K562 (cell line): Measurements from ENCODE around the gene AKAP13. TPM values are rescaled to one million over a fixed set of nuclear protein-coding genes. Genes with fewer than 3 reads are reported as not detected.

Experiments
- ATAC-seq: fragments of 200-7000 bp; cut with Tn5 transposase; 3 replicates; pipeline ENCODE4 v1.9.1; 2020; ENCODE audit warnings: moderate library complexity
- BruUV-seq: library from RNA; stranded (reverse); fragments of 400-500 nt; replicated peaks from 2 replicates; lab custom pipeline; 2021; lab: Mats Ljungman, UMichigan
- CTCF ChIA-PET: fragments of 300-600 bp; formaldehyde crosslinking; extraction: SDS; loops from one replicate; lab custom pipeline; 2021; ENCODE audit warnings: low intra/inter-chr PET ratio; lab: Yijun Ruan, JAX
- POLR2A ChIA-PET: fragments of 300-600, 350-650 bp; sonication (Branson Sonifier 250); formaldehyde crosslinking; extraction: SDS; loops from one replicate; lab custom pipeline; 2021; ENCODE audit warnings: antibody characterized with exemption, inconsistent platforms; lab: Yijun Ruan, JAX
- DNase-seq, 4 experiments: peaks; one replicate each; pipeline versions ENCODE4 v3.0.0 to v3.0.0-alpha.2; 2011 to 2018; ENCODE audit warnings: low spot score in 3 of 4, mixed read lengths in 3 of 4; ENCODE audit errors: extremely low read depth in 1 of 4
- FAIRE-seq: peaks from 2 replicates; lab custom pipeline; 2011; peaks lifted over from hg19 to GRCh38; lab: Jason Lieb, UNC
- H2AFZ ChIP-seq: 2 replicates; pipeline ENCODE4 v1.6.0; 2011; ENCODE audit warnings: low read depth, low read length, control low read depth, inconsistent platforms
- H3K27ac ChIP-seq: fragments of 200-600 bp; 3 replicates; pipeline ENCODE4 v1.8.0; 2011; ENCODE audit warnings: low read depth, mild to moderate bottlenecking, control low read depth, inconsistent platforms, low read length, moderate library complexity, mixed read lengths; ENCODE audit errors: extremely low read depth
- H3K27me3 ChIP-seq, 2 experiments: fragments of 300-600 bp in 1 of 2; 2 replicates in 1 of 2; 3 replicates in 1 of 2; pipeline versions ENCODE4 v1.6.0 to v1.8.0; 2011; ENCODE audit warnings: inconsistent platforms in 2 of 2, low read length in 2 of 2, mild to moderate bottlenecking in 1 of 2, mixed read lengths in 1 of 2, moderate library complexity in 1 of 2; ENCODE audit not compliant: control insufficient read depth in 2 of 2, insufficient read depth in 2 of 2
- H3K36me3 ChIP-seq: fragments of 300-600 bp; 3 replicates; pipeline ENCODE4 v1.8.0; 2011; ENCODE audit warnings: mild to moderate bottlenecking, low read length, inconsistent platforms; ENCODE audit not compliant: control insufficient read depth, insufficient read depth
- H3K4me1 ChIP-seq, 2 experiments: fragments of 200-600 bp in 1 of 2; replicated peaks in 1 of 2; 2 replicates in 1 of 2; 3 replicates in 1 of 2; pipeline versions ENCODE4 v1.5.1 to v1.8.0; 2011; ENCODE audit warnings: inconsistent platforms in 2 of 2, low read length in 2 of 2, mild to moderate bottlenecking in 1 of 2, mixed read lengths in 1 of 2, moderate library complexity in 1 of 2; ENCODE audit not compliant: control insufficient read depth in 2 of 2, insufficient read depth in 2 of 2
- H3K4me2 ChIP-seq: 2 replicates; pipeline ENCODE4 v1.6.1; 2011; ENCODE audit warnings: low read length, control low read depth, inconsistent platforms, mixed read lengths; ENCODE audit not compliant: insufficient read depth
- H3K4me3 ChIP-seq: fragments of 200-600 bp; sonication (generic), shearing (Covaris generic); 2 replicates; pipeline ENCODE4 v1.5.1; 2016; ENCODE audit warnings: control low read depth, inconsistent platforms
- H3K79me2 ChIP-seq: fragments of 200-600 bp; 3 replicates; pipeline ENCODE4 v1.8.0; 2011; ENCODE audit warnings: low read length, inconsistent platforms; ENCODE audit not compliant: control insufficient read depth, insufficient read depth
- H3K9ac ChIP-seq, 2 experiments: 2 replicates each; pipeline versions ENCODE4 v1.6.0 to v1.6.1; 2011; ENCODE audit warnings: low read depth in 2 of 2, low read length in 2 of 2, control low read depth in 1 of 2, inconsistent platforms in 1 of 2, mild to moderate bottlenecking in 1 of 2, mixed read lengths in 1 of 2; ENCODE audit not compliant: insufficient read depth in 1 of 2
- H3K9me1 ChIP-seq: one replicate; pipeline ENCODE4 v1.6.0; 2011; ENCODE audit warnings: inconsistent platforms, mild to moderate bottlenecking, low read length, moderate library complexity; ENCODE audit not compliant: control insufficient read depth, insufficient read depth
- H3K9me3 ChIP-seq: replicated peaks from 2 replicates; pipeline ENCODE4 v1.5.1; 2011; ENCODE audit warnings: low read depth, low read length, inconsistent platforms; ENCODE audit not compliant: control insufficient read depth, insufficient read depth
- H4K20me1 ChIP-seq: replicated peaks from 2 replicates; pipeline ENCODE4 v1.6.1; 2011; ENCODE audit warnings: low read length, inconsistent platforms, mixed read lengths; ENCODE audit not compliant: control insufficient read depth, insufficient read depth
- DIDO1 ChIP-seq: fragments of 450-650 bp; IDR thresholded peaks from 2 replicates; pipeline ENCODE4 v1.6.1; 2016; ENCODE audit warnings: low read depth, missing biosample characterization, missing genetic modification characterization
- KDM4B ChIP-seq, 2 experiments: fragments of 450-650 bp in 1 of 2; sonication (generic) in 1 of 2; IDR thresholded peaks; 2 replicates each; pipeline ENCODE4 v1.6.1; 2016 to 2017; ENCODE audit warnings: borderline replicate concordance in 2 of 2, antibody characterized with exemption in 1 of 2, low read depth in 1 of 2, mild to moderate bottlenecking in 1 of 2
- POLR2A ChIP-seq: fragments of 450-650 bp; conservative IDR thresholded peaks from 2 replicates; pipeline ENCODE4 v1.6.1; 2016
- PURB ChIP-seq: sonication (generic); formaldehyde crosslinking; IDR thresholded peaks from 2 replicates; pipeline ENCODE4 v1.9.0; 2021; ENCODE audit warnings: low read depth, mild to moderate bottlenecking, missing genetic modification reagents
- RAD21 ChIP-seq, 2 experiments: fragments of 250-450 bp in 1 of 2; fragments of 450-650 bp in 1 of 2; sonication (Bioruptor Pico) in 1 of 2; formaldehyde crosslinking in 1 of 2; IDR thresholded peaks in 1 of 2; conservative IDR thresholded peaks in 1 of 2; 2 replicates each; pipeline versions ENCODE4 v1.4.0 to v1.8.0; 2020 to 2022; ENCODE audit warnings: mild to moderate bottlenecking in 2 of 2, moderate library complexity in 1 of 2
- TARDBP ChIP-seq: fragments of 450-650 bp; IDR thresholded peaks from 2 replicates; pipeline ENCODE4 v1.6.1; 2016
- ZNF830 ChIP-seq: fragments of 250-450 bp; sonication (Bioruptor Pico); IDR thresholded peaks from 2 replicates; pipeline ENCODE4 v1.5.0; 2021; ENCODE audit warnings: mild to moderate bottlenecking
- WGBS: fragments of 100-300 bp; shearing (Covaris generic); methylation state at CpG from one replicate; pipeline ENCODE4 v1.1.6; 2016; ENCODE audit warnings: low coverage, mixed read lengths; ENCODE audit not compliant: insufficient coverage; ENCODE audit errors: missing lambda C conversion rate; 5-methylcytosine and 5-hydroxymethylcytosine counted together
- in situ Hi-C: fragments of 300-500 bp; cut with MboI; formaldehyde crosslinking; loops from 4 replicates; pipeline ENCODE4 v1.15.0; 2018; ENCODE audit warnings: inconsistent platforms, mixed read lengths
- intact Hi-C: fragments of 100-400 bp; cut with micrococcal nuclease; formaldehyde crosslinking; loops from 2 replicates; pipeline ENCODE4 v1.14.2; 2022
- polyA plus RNA-seq, 8 experiments: library from polyadenylated mRNA; depleted of rRNA in 4 of 8; stranded (reverse) in 5 of 8; unstranded in 3 of 8; fragments of >200 nt; fragmentation: Nextera tagmentation in 2 of 8; fragmentation: Illumina TruSeq in 1 of 8; extraction: Ambion mirVana in 2 of 8; extraction: Trizol in 1 of 8; gene quantifications; 2 replicates each; pipeline versions ENCODE4 v1.2.1 to v1.2.3, GENCODE V29; 2011 to 2014; ENCODE audit warnings: inconsistent platforms in 1 of 8, missing spikeins in 1 of 8
- total RNA-seq, 7 experiments: library from RNA; depleted of rRNA in 6 of 7; stranded (reverse); fragments of >200 nt in 6 of 7; fragmentation: Illumina TruSeq in 2 of 7; extraction: Trizol in 2 of 7; gene quantifications; 2 replicates each; pipeline versions ENCODE4 v1.2.1 to v1.2.3, GENCODE V29; 2011 to 2021; ENCODE audit warnings: low replicate concordance in 1 of 7
- TF ChIP-seq, protein P1 (sequence below): fragments of 250-450 bp; sonication (Bioruptor Pico); IDR thresholded peaks from 2 replicates; pipeline ENCODE4 v1.8.0; 2021; ENCODE audit warnings: mild to moderate bottlenecking, moderate library complexity
- TF ChIP-seq, protein P2 (sequence below): fragments of 450-650 bp; IDR thresholded peaks from 2 replicates; pipeline ENCODE4 v1.6.1; 2016; ENCODE audit warnings: mild to moderate bottlenecking
- TF ChIP-seq, protein P3 (sequence below): fragments of 450-650 bp; formaldehyde crosslinking; IDR thresholded peaks from 2 replicates; pipeline ENCODE4 v1.4.0; 2022; ENCODE audit warnings: missing genetic modification characterization
- TF ChIP-seq, protein P4 (sequence below): fragments of 250-450 bp; sonication (Bioruptor Pico); IDR thresholded peaks from 2 replicates; pipeline ENCODE4 v1.5.0; 2021

Gene AKAP13
- total and polyA plus RNA-seq, 9 of the 15 experiments (the other 6 are each of a cell fraction or from before 2014, with no cell fraction given) = 0.03 to 1.7 (median 0.42) TPM

DNA sequence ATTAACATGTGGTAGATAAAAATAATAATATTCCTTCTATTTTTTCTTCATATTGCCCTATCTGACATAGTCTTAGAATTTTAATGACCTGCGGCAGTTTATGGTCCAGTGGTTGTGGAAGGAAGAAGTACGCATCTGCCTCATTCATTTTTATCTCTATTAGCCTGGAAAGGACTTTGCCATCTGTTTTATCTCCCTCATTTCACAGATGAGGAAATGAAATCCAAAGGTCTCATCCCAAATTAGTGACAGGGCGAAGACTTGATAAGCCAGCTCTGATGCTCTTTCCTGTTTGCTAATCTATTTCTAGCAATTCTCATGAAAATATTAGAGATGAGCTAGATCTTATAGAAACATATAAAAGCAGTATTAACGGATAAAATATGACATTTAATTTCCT, 301.0 kb downstream of the AKAP13 start (continued):
- TF ChIP-seq TARDBP (no peak), RAD21 (CRISPR knock-in tag; conservative IDR thresholded peaks at IDR 0.05 in 1 of 2, IDR thresholded peaks at IDR 0.05 in 1 of 2) (no peak), DIDO1 (tag) (no peak), POLR2A (no peak)
- TF ChIP-seq, protein P1, sequence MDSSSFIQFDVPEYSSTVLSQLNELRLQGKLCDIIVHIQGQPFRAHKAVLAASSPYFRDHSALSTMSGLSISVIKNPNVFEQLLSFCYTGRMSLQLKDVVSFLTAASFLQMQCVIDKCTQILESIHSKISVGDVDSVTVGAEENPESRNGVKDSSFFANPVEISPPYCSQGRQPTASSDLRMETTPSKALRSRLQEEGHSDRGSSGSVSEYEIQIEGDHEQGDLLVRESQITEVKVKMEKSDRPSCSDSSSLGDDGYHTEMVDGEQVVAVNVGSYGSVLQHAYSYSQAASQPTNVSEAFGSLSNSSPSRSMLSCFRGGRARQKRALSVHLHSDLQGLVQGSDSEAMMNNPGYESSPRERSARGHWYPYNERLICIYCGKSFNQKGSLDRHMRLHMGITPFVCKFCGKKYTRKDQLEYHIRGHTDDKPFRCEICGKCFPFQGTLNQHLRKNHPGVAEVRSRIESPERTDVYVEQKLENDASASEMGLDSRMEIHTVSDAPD = no peak

DNA sequence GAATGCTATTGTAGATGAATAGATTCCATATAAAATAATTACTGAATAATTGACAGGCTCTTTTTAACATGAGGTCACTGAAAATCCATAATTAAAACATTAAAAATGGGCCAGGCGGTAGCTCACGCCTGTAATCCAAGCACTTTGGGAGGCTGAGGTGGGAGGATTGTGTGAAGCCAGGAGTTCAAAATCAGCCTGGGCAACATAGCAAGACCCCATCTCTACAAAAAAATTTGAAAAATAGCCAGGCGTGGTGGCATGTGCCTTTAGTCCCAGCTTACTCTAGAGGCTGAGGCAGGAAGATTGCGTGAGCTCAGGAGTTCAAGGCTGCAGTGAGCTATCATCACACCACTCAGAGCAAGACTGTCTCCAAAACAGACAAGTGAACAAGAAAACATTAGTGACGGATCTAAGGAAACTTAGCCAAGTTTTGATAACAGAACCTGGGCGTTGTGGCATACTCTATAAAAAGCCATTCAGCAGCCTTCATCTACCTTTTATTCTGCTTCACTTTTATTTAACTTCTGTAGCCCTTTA, 303.8 kb downstream of the AKAP13 start:
- Histone ChIP-seq H4K20me1 (no peaks in the 10 kb centered on the region), H3K4me2 (no peak overlapping the region), H3K36me3 (no peaks in the 10 kb centered on the region), H3K9ac (no peak overlapping the region), H3K4me1 (no peaks in the 10 kb centered on the region), H3K9me1 (no peaks in the 10 kb centered on the region), H3K9me3 (no peaks in the 10 kb centered on the region), H2AFZ (no peak overlapping the region), H3K27ac (no peak overlapping the region), H3K27me3 (peaks cover 0 to 3% of the 10 kb centered on the region in 2 experiments; a peak in 3 of 5 replicates), H3K4me3 (no peak overlapping the region), H3K79me2 (no peaks in the 10 kb centered on the region)
- ChIA-PET POLR2A (no interaction called here), CTCF (no interaction called here)
- TF ChIP-seq PURB (CRISPR knock-in tag) (no peak), ZNF830 (CRISPR knock-in tag) (no peak), KDM4B (IDR thresholded peaks at IDR 0.05; ENCODE audit: borderline replicate concordance in 2 of 2, low read depth in 1 of 2) (no peak)
- TF ChIP-seq, protein P2, sequence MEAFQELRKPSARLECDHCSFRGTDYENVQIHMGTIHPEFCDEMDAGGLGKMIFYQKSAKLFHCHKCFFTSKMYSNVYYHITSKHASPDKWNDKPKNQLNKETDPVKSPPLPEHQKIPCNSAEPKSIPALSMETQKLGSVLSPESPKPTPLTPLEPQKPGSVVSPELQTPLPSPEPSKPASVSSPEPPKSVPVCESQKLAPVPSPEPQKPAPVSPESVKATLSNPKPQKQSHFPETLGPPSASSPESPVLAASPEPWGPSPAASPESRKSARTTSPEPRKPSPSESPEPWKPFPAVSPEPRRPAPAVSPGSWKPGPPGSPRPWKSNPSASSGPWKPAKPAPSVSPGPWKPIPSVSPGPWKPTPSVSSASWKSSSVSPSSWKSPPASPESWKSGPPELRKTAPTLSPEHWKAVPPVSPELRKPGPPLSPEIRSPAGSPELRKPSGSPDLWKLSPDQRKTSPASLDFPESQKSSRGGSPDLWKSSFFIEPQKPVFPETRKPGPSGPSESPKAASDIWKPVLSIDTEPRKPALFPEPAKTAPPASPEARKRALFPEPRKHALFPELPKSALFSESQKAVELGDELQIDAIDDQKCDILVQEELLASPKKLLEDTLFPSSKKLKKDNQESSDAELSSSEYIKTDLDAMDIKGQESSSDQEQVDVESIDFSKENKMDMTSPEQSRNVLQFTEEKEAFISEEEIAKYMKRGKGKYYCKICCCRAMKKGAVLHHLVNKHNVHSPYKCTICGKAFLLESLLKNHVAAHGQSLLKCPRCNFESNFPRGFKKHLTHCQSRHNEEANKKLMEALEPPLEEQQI = no peak
- TF ChIP-seq, protein P3, sequence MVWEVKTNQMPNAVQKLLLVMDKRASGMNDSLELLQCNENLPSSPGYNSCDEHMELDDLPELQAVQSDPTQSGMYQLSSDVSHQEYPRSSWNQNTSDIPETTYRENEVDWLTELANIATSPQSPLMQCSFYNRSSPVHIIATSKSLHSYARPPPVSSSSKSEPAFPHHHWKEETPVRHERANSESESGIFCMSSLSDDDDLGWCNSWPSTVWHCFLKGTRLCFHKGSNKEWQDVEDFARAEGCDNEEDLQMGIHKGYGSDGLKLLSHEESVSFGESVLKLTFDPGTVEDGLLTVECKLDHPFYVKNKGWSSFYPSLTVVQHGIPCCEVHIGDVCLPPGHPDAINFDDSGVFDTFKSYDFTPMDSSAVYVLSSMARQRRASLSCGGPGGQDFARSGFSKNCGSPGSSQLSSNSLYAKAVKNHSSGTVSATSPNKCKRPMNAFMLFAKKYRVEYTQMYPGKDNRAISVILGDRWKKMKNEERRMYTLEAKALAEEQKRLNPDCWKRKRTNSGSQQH (CRISPR knock-in tag) = no peak
- TF ChIP-seq, protein P4, sequence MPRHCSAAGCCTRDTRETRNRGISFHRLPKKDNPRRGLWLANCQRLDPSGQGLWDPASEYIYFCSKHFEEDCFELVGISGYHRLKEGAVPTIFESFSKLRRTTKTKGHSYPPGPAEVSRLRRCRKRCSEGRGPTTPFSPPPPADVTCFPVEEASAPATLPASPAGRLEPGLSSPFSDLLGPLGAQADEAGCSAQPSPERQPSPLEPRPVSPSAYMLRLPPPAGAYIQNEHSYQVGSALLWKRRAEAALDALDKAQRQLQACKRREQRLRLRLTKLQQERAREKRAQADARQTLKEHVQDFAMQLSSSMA (CRISPR knock-in tag) = no peak
- FAIRE-seq = no peak
- BruUV-seq = no TSS peak
- in situ Hi-C loops = no loop called here
- intact Hi-C loops = no loop called here
- DNase-seq = no peak
- 0% methylated on average over 6 of the region's 6 CpGs for WGBS
- ATAC-seq = no peak
